MCF 10A (cell line): ENCODE results near the gene PARM1. TPM values are rescaled to one million over a fixed set of nuclear protein-coding genes. Genes with fewer than 3 reads are reported as not detected.
A peak's percentile ranks its signal among the peaks of the same experiment; 100 is the strongest.

Experiments used
- Bru-seq: library from RNA; stranded (reverse); fragments of 400-500 nt; gene quantifications from one replicate; lab custom pipeline; 2021; lab: Mats Ljungman, UMichigan
- BruChase-seq, 2 experiments: library from RNA; stranded (reverse); fragments of 400-500 nt; gene quantifications; one replicate each; lab custom pipeline; 2021; lab: Mats Ljungman, UMichigan
- BruUV-seq: library from RNA; stranded (reverse); fragments of 400-500 nt; replicated peaks from 2 replicates; lab custom pipeline; 2021; lab: Mats Ljungman, UMichigan
- CTCF ChIA-PET: fragments of 300-600 bp; sonication (Branson Sonifier 250); formaldehyde crosslinking; extraction: SDS; loops from one replicate; lab custom pipeline; 2021; ENCODE audit warnings: antibody characterized with exemption, inconsistent platforms; lab: Yijun Ruan, JAX
- POLR2A ChIA-PET: fragments of 300-600, 350-650 bp; sonication (Branson Sonifier 250); formaldehyde crosslinking; extraction: SDS; loops from one replicate; lab custom pipeline; 2020; ENCODE audit warnings: antibody characterized with exemption, inconsistent platforms; lab: Yijun Ruan, JAX
- DNase-seq: peaks from one replicate; pipeline ENCODE4 v3.0.0-alpha.2; 2018; ENCODE audit not compliant: unreplicated experiment
- H3K27ac Mint-ChIP-seq: one replicate; pipeline ENCODE4 v1.8.0; 2022; ENCODE audit warnings: mild to moderate bottlenecking, low read depth, mixed read lengths; ENCODE audit not compliant: unreplicated experiment
- H3K27me3 Mint-ChIP-seq: one replicate; pipeline ENCODE4 v1.8.0; 2022; ENCODE audit warnings: mixed read lengths; ENCODE audit not compliant: insufficient read depth, unreplicated experiment
- H3K36me3 Mint-ChIP-seq: one replicate; pipeline ENCODE4 v1.8.0; 2022; ENCODE audit warnings: mild to moderate bottlenecking, moderate library complexity, mixed read lengths; ENCODE audit not compliant: insufficient read depth, unreplicated experiment
- H3K4me1 Mint-ChIP-seq: one replicate; pipeline ENCODE4 v1.8.0; 2022; ENCODE audit warnings: mixed read lengths; ENCODE audit not compliant: insufficient read depth, unreplicated experiment
- H3K4me3 Mint-ChIP-seq: one replicate; pipeline ENCODE4 v1.8.0; 2022; ENCODE audit warnings: mild to moderate bottlenecking, moderate library complexity, mixed read lengths; ENCODE audit not compliant: unreplicated experiment
- H3K9me3 Mint-ChIP-seq: one replicate; pipeline ENCODE4 v1.8.0; 2022; ENCODE audit warnings: mixed read lengths; ENCODE audit not compliant: unreplicated experiment
- intact Hi-C: fragments of 100-400 bp; cut with micrococcal nuclease; formaldehyde crosslinking; loops from 2 replicates; pipeline ENCODE4 v1.14.1; 2022
- long read RNA-seq: library from polyadenylated mRNA; stranded (forward); transcript quantifications from one replicate; pipeline ENCODE4 v2.0.0, GENCODE V29; 2022
- total RNA-seq: library from RNA; stranded (reverse); gene quantifications from 2 replicates; pipeline ENCODE4 v1.2.3, GENCODE V29; 2022
- TF ChIP-seq, protein P1 (sequence below): fragments of 200-600 bp; IDR thresholded peaks from one replicate; pipeline ENCODE4 v1.8.0; 2022; ENCODE audit warnings: antibody characterized with exemption, mild to moderate bottlenecking; ENCODE audit not compliant: unreplicated experiment

The PARM1 gene, protein sequence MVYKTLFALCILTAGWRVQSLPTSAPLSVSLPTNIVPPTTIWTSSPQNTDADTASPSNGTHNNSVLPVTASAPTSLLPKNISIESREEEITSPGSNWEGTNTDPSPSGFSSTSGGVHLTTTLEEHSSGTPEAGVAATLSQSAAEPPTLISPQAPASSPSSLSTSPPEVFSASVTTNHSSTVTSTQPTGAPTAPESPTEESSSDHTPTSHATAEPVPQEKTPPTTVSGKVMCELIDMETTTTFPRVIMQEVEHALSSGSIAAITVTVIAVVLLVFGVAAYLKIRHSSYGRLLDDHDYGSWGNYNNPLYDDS
- total RNA-seq (0.58 and 1.4 TPM in 2 replicates), Bru-seq, nascent RNA (percentile 31 among the genes with signal in this experiment), BruChase-seq, experiment 1, labeled RNA remaining after a 6-hour chase (percentile 28 among the genes with signal in this experiment), BruChase-seq, experiment 2, labeled RNA remaining after a 2-hour chase (percentile 27 among the genes with signal in this experiment)
- long read RNA-seq, full-length matches to known transcripts = 3 of 5 reads
- long read RNA-seq, partial matches to known transcripts = 0 of 5 reads
- long read RNA-seq, other reads (novel, unspliced or antisense) = 2 of 5 reads

DNA sequence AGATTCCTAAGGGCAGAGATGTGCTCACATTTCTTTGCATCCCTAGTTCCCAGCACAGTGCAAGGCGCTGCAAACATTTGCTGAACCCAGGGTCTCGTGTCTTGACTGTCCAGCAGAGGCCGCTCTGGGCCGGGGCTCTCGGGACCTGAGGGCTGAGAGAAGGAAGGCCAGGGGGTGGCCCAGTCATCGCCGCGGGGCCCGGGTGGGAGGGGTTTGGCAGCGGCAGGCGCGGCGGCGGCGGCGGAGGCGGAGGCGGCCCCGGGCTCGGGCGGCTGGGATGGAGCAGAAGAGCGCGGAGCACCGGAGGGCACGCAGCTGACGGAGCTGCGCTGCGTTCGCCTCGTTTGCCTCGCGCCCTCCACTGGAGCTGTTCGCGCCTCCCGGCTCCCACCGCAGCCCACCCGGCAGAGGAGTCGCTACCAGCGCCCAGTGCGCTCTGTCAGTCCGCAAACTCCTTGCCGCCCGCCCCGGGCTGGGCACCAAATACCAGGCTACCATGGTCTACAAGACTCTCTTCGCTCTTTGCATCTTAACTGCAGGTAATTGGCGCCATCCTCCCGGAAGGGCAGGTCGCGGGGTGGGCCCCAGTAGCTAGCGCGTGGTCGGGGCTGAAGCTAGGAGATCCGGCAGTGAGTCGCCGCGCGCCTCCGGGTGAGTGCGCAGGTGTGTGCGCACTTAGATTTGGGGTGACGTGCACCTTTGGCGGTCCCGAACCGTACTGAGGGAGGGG lies at the start of gene PARM1:
PARM1 (plus strand) TSS at position 285 of the 730 bp plus-strand sequence; CDS start at position 497, 212 bp downstream.
- intact Hi-C loops = loop anchor here (1.0 to 5.0 kb wide), 4 partner anchors 58 to 559 kb away; no protein-coding TSS in a partner anchor
- DNase-seq = peak; percentile 73
- Mint-ChIP-seq H3K27me3 (peaks cover 13% of the 10 kb centered on the region), H3K36me3 (no peaks in the 10 kb centered on the region), H3K9me3 (no peaks in the 10 kb centered on the region), H3K4me1 (peaks cover 11% of the 10 kb centered on the region), H3K4me3 (peak within 1 kb of the TSS; percentile 76), H3K27ac (no peak within 1 kb of the TSS)
- POLR2A ChIA-PET = interaction anchor here (0.5 to 1.5 kb wide), 5 partner anchors 39 to 580 kb away, joined by 3 read pairs; no protein-coding TSS in a partner anchor
- CTCF ChIA-PET = interaction anchor here (0.6 to 5.5 kb wide), 28 partner anchors 10 to 615 kb away, joined by 3 to 52 read pairs (median 4); no protein-coding TSS in a partner anchor
- no TSS peak for BruUV-seq
- TF ChIP-seq, protein P1, sequence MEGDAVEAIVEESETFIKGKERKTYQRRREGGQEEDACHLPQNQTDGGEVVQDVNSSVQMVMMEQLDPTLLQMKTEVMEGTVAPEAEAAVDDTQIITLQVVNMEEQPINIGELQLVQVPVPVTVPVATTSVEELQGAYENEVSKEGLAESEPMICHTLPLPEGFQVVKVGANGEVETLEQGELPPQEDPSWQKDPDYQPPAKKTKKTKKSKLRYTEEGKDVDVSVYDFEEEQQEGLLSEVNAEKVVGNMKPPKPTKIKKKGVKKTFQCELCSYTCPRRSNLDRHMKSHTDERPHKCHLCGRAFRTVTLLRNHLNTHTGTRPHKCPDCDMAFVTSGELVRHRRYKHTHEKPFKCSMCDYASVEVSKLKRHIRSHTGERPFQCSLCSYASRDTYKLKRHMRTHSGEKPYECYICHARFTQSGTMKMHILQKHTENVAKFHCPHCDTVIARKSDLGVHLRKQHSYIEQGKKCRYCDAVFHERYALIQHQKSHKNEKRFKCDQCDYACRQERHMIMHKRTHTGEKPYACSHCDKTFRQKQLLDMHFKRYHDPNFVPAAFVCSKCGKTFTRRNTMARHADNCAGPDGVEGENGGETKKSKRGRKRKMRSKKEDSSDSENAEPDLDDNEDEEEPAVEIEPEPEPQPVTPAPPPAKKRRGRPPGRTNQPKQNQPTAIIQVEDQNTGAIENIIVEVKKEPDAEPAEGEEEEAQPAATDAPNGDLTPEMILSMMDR = peak; percentile 65

DNA sequence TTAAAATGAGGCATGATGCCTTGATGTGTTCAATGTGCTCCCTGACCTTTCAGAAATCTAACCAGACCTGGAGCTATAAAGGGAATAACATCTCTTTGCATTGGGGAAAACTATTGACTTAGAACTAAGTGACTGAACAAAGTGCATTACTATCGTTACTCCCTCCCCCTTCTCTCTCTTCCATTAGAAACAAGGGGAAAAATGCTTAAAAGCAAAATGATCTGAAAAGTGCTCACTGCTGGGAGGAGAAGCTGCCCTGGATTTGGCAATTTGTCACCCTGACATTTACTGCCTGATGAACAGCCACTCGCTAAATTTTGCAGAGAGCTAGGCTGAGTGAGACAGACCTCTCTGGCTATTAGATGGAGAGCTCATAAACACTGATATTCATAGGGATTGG lies 48.6 kb upstream of the PARM1 start:
- H3K36me3 Mint-ChIP-seq = peaks cover 8% of the 10 kb centered on the region
- peaks cover 26% of the 10 kb centered on the region for H3K4me1 Mint-ChIP-seq

DNA sequence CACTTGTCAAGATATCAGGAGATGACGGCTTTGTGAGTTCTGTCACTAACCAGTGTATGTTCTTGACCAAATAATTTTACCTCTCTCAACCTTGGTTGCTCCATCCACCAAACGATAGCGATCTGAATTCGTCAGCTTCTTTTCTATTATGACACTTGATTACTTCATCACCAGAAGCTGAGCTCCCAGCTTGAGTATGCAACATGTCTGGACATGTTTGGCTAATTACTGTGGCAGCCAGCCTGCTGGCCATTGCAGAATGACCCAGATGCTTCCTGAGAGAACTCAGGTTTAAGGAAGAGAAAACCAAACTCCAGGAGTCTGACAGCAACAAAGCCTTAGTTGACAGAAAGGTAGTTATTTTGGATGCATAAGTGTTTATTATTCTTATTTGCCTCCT lies 46.4 kb upstream of the PARM1 start:
- Mint-ChIP-seq H3K36me3 (peaks cover 8% of the 10 kb centered on the region), H3K4me1 (peaks cover 17% of the 10 kb centered on the region), H3K27me3 (no peaks in the 10 kb centered on the region), H3K9me3 (peaks cover 13% of the 10 kb centered on the region), H3K27ac (peak overlapping the region; percentile 99), H3K4me3 (no peak overlapping the region)
- intact Hi-C loops = no loop called here
- peak; percentile 93 for DNase-seq
- no TSS peak for BruUV-seq
- ChIA-PET CTCF (interaction anchor here (0.9 to 4.7 kb wide), 2 partner anchors 13 to 728 kb away, joined by 3 to 39 read pairs; no protein-coding TSS in a partner anchor), POLR2A (interaction anchor here (0.6 to 1.6 kb wide), 8 partner anchors 11 to 776 kb away, joined by 3 to 4 read pairs (median 3); no protein-coding TSS in a partner anchor)
- TF ChIP-seq, protein P1 = no peak

More for the DNA sequence above, 48.6 kb upstream of the PARM1 start:
- ChIA-PET POLR2A (interaction anchor here (0.6 to 1.8 kb wide), 4 partner anchors 9 to 235 kb away, joined by 3 to 7 read pairs (median 4); no protein-coding TSS in a partner anchor), CTCF (interaction anchor here (0.9 to 4.7 kb wide), 3 partner anchors 10 to 629 kb away, joined by 4 to 39 read pairs (median 6); no protein-coding TSS in a partner anchor)
- TF ChIP-seq, protein P1 = no peak
- H3K9me3 Mint-ChIP-seq = peaks cover 25% of the 10 kb centered on the region
- H3K27me3 Mint-ChIP-seq = no peaks in the 10 kb centered on the region
- intact Hi-C loops = no loop called here
- DNase-seq = no peak
- H3K27ac Mint-ChIP-seq = no peak overlapping the region
- no peak overlapping the region for H3K4me3 Mint-ChIP-seq
- BruUV-seq = no TSS peak
